ENCODE results near the gene RERE. TPM values are rescaled to one million over a fixed set of nuclear protein-coding genes. Genes with fewer than 3 reads are reported as not detected.

RERE gene
- total RNA-seq, 1 donor from 2014 or later = 80.3 TPM

DNA sequence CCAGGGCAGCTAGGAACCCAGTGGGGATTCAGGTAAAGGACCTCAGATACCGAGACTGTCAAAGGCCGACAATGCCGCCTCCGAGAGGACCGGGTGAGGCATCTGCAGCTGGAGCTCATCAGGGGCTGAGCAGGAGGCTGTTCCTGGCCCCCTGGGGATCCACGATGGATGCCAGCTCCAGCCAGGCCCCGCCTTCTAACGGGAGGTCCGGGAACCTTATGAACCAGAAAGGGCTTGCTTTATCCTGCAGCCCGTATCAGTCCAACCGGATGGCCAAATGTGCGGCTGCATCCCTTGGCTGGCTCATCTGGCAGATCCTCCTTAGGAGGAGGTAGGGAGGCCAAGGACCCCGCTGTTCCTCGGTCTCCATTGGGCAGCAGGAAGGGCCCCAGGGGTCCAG is 467.5 kb downstream of the RERE start:
- Histone ChIP-seq H3K27me3 (no peaks in the 10 kb centered on the region), H3K4me1 (peaks cover 19% of the 10 kb centered on the region), H3K36me3 (peaks cover 0 to 15% of the 10 kb centered on the region in 2 donors), H3K4me3 (no peak overlapping the region), H3K9me3 (no peaks in the 10 kb centered on the region), H3K27ac (peak overlapping the region; percentile 35)
- TF ChIP-seq, protein P1, sequence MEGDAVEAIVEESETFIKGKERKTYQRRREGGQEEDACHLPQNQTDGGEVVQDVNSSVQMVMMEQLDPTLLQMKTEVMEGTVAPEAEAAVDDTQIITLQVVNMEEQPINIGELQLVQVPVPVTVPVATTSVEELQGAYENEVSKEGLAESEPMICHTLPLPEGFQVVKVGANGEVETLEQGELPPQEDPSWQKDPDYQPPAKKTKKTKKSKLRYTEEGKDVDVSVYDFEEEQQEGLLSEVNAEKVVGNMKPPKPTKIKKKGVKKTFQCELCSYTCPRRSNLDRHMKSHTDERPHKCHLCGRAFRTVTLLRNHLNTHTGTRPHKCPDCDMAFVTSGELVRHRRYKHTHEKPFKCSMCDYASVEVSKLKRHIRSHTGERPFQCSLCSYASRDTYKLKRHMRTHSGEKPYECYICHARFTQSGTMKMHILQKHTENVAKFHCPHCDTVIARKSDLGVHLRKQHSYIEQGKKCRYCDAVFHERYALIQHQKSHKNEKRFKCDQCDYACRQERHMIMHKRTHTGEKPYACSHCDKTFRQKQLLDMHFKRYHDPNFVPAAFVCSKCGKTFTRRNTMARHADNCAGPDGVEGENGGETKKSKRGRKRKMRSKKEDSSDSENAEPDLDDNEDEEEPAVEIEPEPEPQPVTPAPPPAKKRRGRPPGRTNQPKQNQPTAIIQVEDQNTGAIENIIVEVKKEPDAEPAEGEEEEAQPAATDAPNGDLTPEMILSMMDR (IDR thresholded peaks at IDR 0.05) = no peak
- TF ChIP-seq POLR2AphosphoS5 (IDR thresholded peaks at IDR 0.05; ENCODE audit: insufficient read depth in 1 of 2, low read depth in 1 of 2) (no peak), POLR2A (IDR thresholded peaks at IDR 0.05) (no peak)
- DNase-seq (ENCODE audit: extremely low spot score in 2 of 2) = no peak
- intact Hi-C loops (cut with DNase I) = loop anchor here (5.0 kb wide), 1 partner anchor 368 kb away; no protein-coding TSS in a partner anchor

DNA sequence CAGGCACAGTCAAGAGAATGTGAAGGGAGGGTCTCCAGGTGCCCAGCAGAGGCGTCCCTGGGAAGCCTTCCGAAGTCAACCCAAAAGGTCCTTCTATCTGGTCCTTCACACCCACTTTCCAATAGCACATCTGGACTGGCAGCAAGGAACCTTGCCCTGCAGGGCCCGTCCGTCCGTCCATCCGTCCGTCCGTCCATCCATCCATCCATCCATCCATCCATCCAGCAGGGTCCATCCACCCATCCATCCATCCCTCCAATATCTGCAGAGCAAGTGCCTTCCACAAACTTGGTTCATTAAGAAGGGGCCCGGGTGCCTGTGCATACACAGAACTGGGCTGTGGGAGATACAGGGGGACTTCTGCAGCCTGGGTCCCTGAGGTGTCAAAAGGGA is 468.0 kb downstream of the RERE start:
- Histone ChIP-seq H3K27ac (peak overlapping the region; percentile 35), H3K4me1 (peaks cover 19% of the 10 kb centered on the region), H3K27me3 (no peaks in the 10 kb centered on the region), H3K9me3 (no peaks in the 10 kb centered on the region), H3K36me3 (peaks cover 0 to 10% of the 10 kb centered on the region in 2 donors), H3K4me3 (no peak overlapping the region)
- TF ChIP-seq, protein P1 (IDR thresholded peaks at IDR 0.05) = no peak
- TF ChIP-seq POLR2A (IDR thresholded peaks at IDR 0.05) (no peak), POLR2AphosphoS5 (IDR thresholded peaks at IDR 0.05; ENCODE audit: insufficient read depth in 1 of 2, low read depth in 1 of 2) (no peak)
- no peak for DNase-seq (ENCODE audit: extremely low spot score in 2 of 2)
- intact Hi-C loops (cut with DNase I) = loop anchor here (5.0 kb wide), 1 partner anchor 367 kb away; no protein-coding TSS in a partner anchor

DNA sequence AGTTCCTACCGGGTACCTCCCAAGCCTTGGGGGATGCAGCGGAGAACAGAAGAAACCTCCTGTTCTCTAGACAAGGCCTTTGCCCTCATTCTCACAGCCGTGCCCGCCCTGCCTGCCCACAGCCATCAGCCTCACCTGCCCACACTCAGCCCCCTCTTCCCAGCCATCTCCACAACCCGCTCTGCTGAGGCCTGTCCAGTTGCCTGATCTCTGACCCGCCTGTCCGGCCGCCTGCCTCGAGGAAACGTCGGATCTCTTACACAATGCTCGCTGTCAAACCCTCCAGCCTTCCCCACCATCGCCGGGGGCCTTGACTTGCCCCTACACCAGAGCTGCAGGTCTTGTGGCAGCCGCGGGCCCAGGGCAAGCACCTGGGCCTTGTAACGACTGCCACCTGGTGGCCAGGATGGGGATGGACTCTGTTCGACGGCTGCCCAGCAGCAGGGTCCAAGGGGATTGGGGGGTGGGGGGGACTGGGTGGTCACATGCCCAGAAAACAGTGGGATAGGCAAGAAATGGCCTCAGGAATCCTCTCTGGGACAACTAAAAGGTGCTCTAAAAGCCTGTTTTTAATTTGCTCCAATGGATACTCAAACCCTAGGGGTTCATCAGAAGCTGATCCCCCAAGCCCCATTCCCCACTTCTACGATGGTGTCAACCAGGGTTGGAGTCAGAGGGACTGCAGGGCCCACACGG is 468.5 kb downstream of the RERE start:
- TF ChIP-seq POLR2A (IDR thresholded peaks at IDR 0.05) (no peak), POLR2AphosphoS5 (IDR thresholded peaks at IDR 0.05; ENCODE audit: insufficient read depth in 1 of 2, low read depth in 1 of 2) (peak in 1 of 2 donors; percentile 19)
- TF ChIP-seq, protein P1 (IDR thresholded peaks at IDR 0.05) = peak; percentile 79 to 89 (median 88)
- H3K27ac ChIP-seq = peak overlapping the region; percentile 35
- peaks cover 0 to 5% of the 10 kb centered on the region in 2 donors for H3K36me3 ChIP-seq
- peaks cover 23% of the 10 kb centered on the region for H3K4me1 ChIP-seq
- H3K9me3 ChIP-seq = no peaks in the 10 kb centered on the region
- intact Hi-C loops (cut with DNase I) = loop anchor here (5.0 kb wide), 1 partner anchor 367 kb away; no protein-coding TSS in a partner anchor
- H3K27me3 ChIP-seq = no peaks in the 10 kb centered on the region
- no peak overlapping the region for H3K4me3 ChIP-seq
- no peak for DNase-seq (ENCODE audit: extremely low spot score in 2 of 2)

DNA sequence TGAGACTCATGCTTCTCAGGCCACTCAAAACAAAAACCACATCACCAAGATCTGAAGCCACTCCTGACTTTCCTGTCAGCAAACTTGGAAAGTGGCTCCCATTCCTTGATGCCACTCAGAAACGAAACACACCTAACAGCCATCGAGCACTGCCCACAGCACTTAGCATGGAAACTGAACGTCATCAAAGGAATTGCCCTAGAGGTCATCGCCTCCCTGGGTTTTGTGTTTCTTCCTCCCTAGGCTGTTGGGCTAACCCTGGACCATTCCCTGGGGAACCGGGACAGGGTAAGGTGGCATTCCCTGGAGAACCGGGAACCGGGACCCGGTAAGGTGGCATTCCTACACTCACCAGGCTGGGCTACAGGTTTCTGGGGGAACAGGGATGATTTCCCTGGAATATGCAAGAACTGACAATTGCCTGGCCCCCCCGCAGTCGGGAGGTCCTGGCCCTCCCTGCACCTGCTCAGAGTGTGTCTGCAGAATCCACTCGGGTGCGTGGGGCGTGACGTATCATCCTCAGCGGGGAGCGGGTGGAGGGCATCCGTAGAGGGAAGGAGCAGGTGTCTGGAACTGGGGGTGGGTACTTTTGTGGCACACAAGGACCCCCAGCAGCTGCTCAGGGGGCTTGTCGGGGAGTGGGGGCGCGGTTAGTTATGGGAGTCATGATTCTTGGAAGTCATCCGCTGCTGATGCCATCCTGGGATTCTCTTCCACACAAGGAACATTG is 469.2 kb downstream of the RERE start:
- Histone ChIP-seq H3K27ac (no peak overlapping the region), H3K9me3 (no peaks in the 10 kb centered on the region), H3K27me3 (no peaks in the 10 kb centered on the region), H3K36me3 (no peaks in the 10 kb centered on the region), H3K4me3 (no peak overlapping the region), H3K4me1 (peaks cover 30% of the 10 kb centered on the region)
- no peak for TF ChIP-seq POLR2A (IDR thresholded peaks at IDR 0.05)
- TF ChIP-seq, protein P1 (IDR thresholded peaks at IDR 0.05) = no peak
- no peak for TF ChIP-seq POLR2AphosphoS5 (IDR thresholded peaks at IDR 0.05; ENCODE audit: insufficient read depth in 1 of 2, low read depth in 1 of 2)
- intact Hi-C loops (cut with DNase I) = loop anchor here (5.0 kb wide), 1 partner anchor 366 kb away; no protein-coding TSS in a partner anchor
- no peak for DNase-seq (ENCODE audit: extremely low spot score in 2 of 2)
